SJCRH30 (cell line): Measurements from ENCODE around the gene PCDHA4. TPM values are rescaled to one million over a fixed set of nuclear protein-coding genes. Genes with fewer than 3 reads are reported as not detected.
A peak's percentile ranks its signal among the peaks of the same experiment; 100 is the strongest.
"Not testable (repeated sequence)": the region's sequence is repeated elsewhere in the genome, so short reads cannot be mapped to it uniquely, and the experiment has no call there.

Experiments used
- DNase-seq, 2 experiments: peaks; one replicate each; pipeline ENCODE4 v3.0.0-alpha.2; 2015 to 2020
- H3K27ac ChIP-seq: fragments of 250-450 bp; sonication (Bioruptor Pico); 2 replicates; pipeline ENCODE4 v1.5.1; 2020; ENCODE audit warnings: mild to moderate bottlenecking, moderate library complexity
- H3K27me3 ChIP-seq: fragments of 250-450 bp; sonication (Bioruptor Pico); 2 replicates; pipeline ENCODE4 v1.5.1; 2020; ENCODE audit warnings: mild to moderate bottlenecking, moderate library complexity
- H3K36me3 ChIP-seq: fragments of 250-450 bp; sonication (Bioruptor Pico); 2 replicates; pipeline ENCODE4 v1.5.1; 2020; ENCODE audit warnings: mild to moderate bottlenecking, moderate library complexity
- H3K4me1 ChIP-seq: fragments of 250-450 bp; sonication (Bioruptor Pico); 2 replicates; pipeline ENCODE4 v1.5.1; 2020; ENCODE audit warnings: mild to moderate bottlenecking, moderate library complexity
- H3K4me3 ChIP-seq: fragments of 250-450 bp; sonication (Bioruptor Pico); 2 replicates; pipeline ENCODE4 v1.5.1; 2020; ENCODE audit warnings: mild to moderate bottlenecking, moderate library complexity
- H3K9me3 ChIP-seq: fragments of 250-450 bp; sonication (Bioruptor Pico); replicated peaks from 2 replicates; pipeline ENCODE4 v1.5.1; 2020; ENCODE audit warnings: mild to moderate bottlenecking, moderate library complexity
- total RNA-seq: library from RNA; depleted of rRNA; stranded (reverse); fragments of >200 nt; shearing (Covaris generic); gene quantifications from 2 replicates; pipeline ENCODE4 v1.2.3, GENCODE V29; 2014; rRNA removed

The PCDHA4 gene
- total RNA-seq = not detected in 2 replicates

DNA sequence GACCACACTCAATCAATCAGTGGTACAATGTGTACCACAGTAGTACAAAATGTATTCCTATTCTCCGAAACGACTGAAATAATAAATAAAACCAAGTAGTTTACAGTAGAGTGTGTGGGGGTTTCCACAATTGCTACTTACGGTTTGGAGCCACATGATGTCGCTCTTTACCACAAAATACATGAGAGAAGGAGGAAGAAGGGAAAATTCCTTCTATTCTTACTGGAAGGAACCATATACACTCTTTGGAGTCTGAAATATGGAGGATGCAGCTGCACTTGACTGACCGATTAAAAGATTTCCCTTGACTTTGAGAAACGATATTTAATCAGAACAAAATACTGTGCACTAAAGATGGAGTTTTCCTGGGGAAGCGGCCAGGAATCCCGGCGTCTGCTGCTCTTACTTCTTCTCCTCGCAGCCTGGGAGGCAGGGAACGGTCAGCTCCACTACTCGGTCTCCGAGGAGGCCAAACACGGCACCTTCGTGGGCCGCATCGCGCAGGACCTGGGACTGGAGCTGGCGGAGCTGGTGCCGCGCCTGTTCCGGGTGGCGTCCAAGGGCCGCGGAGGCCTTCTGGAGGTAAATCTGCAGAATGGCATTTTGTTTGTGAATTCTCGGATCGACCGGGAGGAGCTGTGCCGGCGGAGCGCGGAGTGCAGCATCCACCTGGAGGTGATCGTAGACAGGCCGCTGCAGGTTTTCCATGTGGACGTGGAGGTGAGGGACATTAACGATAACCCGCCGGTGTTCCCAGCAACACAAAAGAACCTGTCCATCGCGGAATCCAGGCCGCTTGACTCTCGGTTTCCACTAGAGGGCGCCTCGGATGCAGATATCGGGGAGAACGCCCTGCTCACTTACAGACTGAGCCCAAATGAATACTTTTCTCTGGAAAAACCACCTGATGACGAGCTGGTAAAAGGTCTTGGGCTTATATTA, at the start of gene PCDHA4:
TSS of gene PCDHA4 (plus strand) at position 235 of the 942 bp plus-strand sequence.
- Histone ChIP-seq H3K36me3 (no peaks in the 10 kb centered on the region), H3K4me3 (no peak within 1 kb of the TSS), H3K9me3 (no peaks in the 10 kb centered on the region), H3K4me1 (no peaks in the 10 kb centered on the region), H3K27me3 (no peaks in the 10 kb centered on the region), H3K27ac (no peak within 1 kb of the TSS)
- DNase-seq = peak in 1 of 2 experiments; percentile 5

- DNase-seq = peak in 1 of 2 experiments; percentile 2
- no peak overlapping the region for H3K4me3 ChIP-seq
- H3K36me3 ChIP-seq = no peaks in the 10 kb centered on the region
- H3K27ac ChIP-seq = no peak overlapping the region
- H3K27me3 ChIP-seq = no peaks in the 10 kb centered on the region
- H3K9me3 ChIP-seq = peaks cover 42% of the 10 kb centered on the region
- no peaks in the 10 kb centered on the region for H3K4me1 ChIP-seq
Measured at GRCh38 chr5:140764177-140764973, 42.5 kb upstream of the PCDHA4 start.

DNA sequence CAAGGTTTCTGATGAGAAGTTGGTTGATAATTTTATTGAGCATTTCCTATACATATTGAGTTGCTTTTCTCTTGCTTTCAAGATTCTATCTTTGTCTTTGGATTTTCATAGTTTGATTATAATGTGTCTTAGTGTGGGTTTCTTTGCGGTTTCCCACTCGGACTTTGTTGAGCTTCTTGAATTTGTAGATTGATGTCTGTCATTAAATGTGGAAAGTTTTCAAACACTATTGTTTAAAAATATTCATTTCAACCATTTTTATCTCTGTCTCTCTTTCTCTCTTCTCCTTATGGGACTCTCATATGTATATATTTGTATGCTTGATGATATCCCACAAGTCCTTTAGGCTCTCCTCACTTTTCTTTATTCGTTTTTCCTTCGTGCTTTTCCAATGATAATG, 39.4 kb upstream of the PCDHA4 start:
- H3K9me3 ChIP-seq = peaks cover 41% of the 10 kb centered on the region
- H3K36me3 ChIP-seq = no peaks in the 10 kb centered on the region
- DNase-seq = no peak
- no peak overlapping the region for H3K27ac ChIP-seq
- H3K27me3 ChIP-seq = no peaks in the 10 kb centered on the region
- no peak overlapping the region for H3K4me3 ChIP-seq
- no peaks in the 10 kb centered on the region for H3K4me1 ChIP-seq

GRCh38 chr5:140780512-140780911, 26.4 kb upstream of the PCDHA4 start:
- Histone ChIP-seq H3K4me1 (no peaks in the 10 kb centered on the region), H3K27ac (no peak overlapping the region), H3K4me3 (no peak overlapping the region), H3K36me3 (no peaks in the 10 kb centered on the region), H3K27me3 (no peaks in the 10 kb centered on the region), H3K9me3 (no peaks in the 10 kb centered on the region)
- no peak for DNase-seq

DNA sequence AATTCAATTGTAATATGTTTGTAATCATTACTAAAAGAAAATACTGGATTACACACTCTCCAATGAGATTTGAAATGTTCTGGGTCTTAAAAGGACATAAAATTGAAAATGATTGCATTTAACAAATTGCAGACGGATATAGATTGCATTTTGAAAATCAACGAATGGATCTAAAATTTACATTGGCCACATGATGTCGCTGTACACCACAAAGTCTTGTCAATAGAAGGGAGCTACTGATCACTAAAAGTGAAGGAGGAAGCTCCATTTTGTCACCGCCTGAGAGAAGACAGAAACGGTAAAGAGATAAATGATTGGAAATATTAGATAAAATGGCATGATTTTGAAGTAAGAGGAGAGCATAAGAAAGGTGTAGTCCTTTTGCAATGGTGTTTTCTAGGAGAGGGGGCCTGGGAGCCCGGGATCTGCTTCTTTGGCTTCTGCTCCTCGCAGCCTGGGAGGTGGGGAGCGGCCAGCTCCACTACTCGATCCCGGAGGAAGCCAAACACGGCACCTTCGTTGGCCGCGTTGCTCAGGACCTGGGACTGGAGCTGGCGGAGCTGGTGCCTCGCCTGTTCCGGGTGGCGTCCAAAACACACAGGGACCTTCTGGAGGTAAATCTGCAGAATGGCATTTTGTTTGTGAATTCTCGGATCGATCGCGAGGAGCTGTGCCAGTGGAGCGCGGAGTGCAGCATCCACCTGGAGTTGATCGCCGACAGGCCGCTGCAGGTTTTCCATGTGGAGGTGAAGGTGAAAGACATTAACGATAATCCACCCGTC, 20.8 kb upstream of the PCDHA4 start, which contains the start of gene PCDHA1:
TSS of gene PCDHA1 (plus strand) at position 236 of the 782 bp plus-strand sequence.
- Histone ChIP-seq H3K4me1 (no peaks in the 10 kb centered on the region), H3K4me3 (no peak within 1 kb of the TSS), H3K27me3 (no peaks in the 10 kb centered on the region), H3K27ac (no peak within 1 kb of the TSS), H3K9me3 (no peaks in the 10 kb centered on the region), H3K36me3 (no peaks in the 10 kb centered on the region)
- no peak for DNase-seq

DNA sequence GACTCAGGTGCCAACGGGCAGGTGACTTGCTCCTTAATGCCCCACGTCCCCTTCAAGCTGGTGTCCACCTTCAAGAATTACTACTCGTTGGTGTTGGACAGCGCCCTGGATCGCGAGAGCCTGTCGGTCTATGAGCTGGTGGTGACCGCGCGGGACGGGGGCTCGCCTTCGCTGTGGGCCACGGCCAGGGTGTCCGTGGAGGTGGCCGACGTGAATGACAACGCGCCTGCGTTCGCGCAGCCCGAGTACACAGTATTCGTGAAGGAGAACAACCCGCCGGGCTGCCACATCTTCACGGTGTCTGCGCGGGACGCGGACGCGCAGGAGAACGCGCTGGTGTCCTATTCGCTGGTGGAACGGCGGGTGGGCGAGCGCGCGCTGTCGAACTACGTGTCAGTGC, 19.4 kb upstream of the PCDHA4 start:
- H3K27me3 ChIP-seq, H3K9me3 ChIP-seq, H3K4me3 ChIP-seq, H3K27ac ChIP-seq, H3K36me3 ChIP-seq, H3K4me1 ChIP-seq, DNase-seq: not testable (repeated sequence)

GRCh38 chr5:140787849-140788504, 18.9 kb upstream of the PCDHA4 start:
- not testable (repeated sequence) for H3K27ac ChIP-seq, DNase-seq, H3K4me3 ChIP-seq, H3K27me3 ChIP-seq, H3K36me3 ChIP-seq, H3K4me1 ChIP-seq, H3K9me3 ChIP-seq

GRCh38 chr5:140791089-140791488, 15.8 kb upstream of the PCDHA4 start:
- no peak for DNase-seq
- Histone ChIP-seq H3K4me1 (no peaks in the 10 kb centered on the region), H3K27ac (no peak overlapping the region), H3K27me3 (no peaks in the 10 kb centered on the region; the same call in 1 of the 2 replicates), H3K36me3 (no peaks in the 10 kb centered on the region), H3K9me3 (no peaks in the 10 kb centered on the region; the same call in none of the 2 replicates), H3K4me3 (no peak overlapping the region)

- H3K4me3 ChIP-seq = no peak within 1 kb of the TSS
- no peaks in the 10 kb centered on the region; the same call in 1 of the 2 replicates for H3K27me3 ChIP-seq
- H3K27ac ChIP-seq = no peak within 1 kb of the TSS
- no peaks in the 10 kb centered on the region; the same call in none of the 2 replicates for H3K9me3 ChIP-seq
- no peak for DNase-seq
- no peaks in the 10 kb centered on the region for H3K36me3 ChIP-seq
- no peaks in the 10 kb centered on the region for H3K4me1 ChIP-seq
Measured at GRCh38 chr5:140794595-140795258, 12.1 kb upstream of the PCDHA4 start, which contains the start of gene PCDHA2. Gene PCDHA2 (plus strand): TSS chr5:140794852.

DNA sequence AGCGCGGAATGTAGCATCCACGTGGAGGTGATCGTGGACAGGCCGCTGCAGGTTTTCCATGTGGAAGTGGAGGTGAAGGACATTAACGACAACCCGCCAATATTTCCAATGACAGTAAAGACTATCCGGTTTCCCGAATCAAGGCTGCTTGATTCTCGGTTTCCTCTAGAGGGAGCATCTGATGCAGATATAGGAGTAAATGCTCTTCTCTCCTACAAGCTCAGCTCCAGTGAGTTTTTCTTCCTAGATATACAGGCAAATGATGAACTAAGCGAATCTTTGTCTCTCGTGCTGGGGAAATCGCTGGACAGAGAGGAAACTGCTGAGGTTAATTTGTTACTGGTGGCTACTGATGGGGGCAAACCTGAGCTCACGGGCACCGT, 11.6 kb upstream of the PCDHA4 start:
- Histone ChIP-seq H3K27ac (no peak overlapping the region), H3K36me3 (no peaks in the 10 kb centered on the region), H3K9me3 (no peaks in the 10 kb centered on the region; the same call in none of the 2 replicates), H3K4me3 (no peak overlapping the region), H3K4me1 (no peaks in the 10 kb centered on the region), H3K27me3 (no peaks in the 10 kb centered on the region; the same call in 1 of the 2 replicates)
- no peak for DNase-seq

DNA sequence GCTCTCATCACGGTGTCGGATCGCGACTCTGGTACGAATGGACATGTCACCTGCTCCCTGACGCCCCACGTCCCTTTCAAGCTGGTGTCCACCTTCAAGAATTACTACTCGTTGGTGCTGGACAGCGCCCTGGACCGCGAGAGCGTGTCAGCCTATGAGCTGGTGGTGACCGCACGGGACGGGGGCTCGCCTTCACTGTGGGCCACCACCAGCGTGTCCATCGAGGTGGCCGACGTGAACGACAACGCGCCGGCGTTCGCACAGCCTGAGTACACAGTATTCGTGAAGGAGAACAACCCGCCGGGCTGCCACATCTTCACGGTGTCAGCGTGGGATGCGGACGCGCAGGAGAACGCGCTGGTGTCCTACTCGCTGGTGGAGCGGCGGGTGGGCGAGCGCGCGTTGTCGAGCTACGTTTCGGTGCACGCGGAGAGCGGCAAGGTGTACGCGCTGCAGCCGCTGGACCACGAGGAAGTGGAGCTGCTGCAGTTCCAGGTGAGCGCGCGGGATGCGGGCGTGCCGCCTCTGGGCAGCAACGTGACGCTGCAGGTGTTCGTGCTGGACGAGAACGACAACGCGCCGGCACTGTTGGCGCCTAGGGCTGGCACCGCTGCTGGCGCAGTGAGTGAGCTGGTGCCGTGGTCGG, 10.7 kb upstream of the PCDHA4 start:
- H3K9me3 ChIP-seq, H3K4me1 ChIP-seq, H3K27ac ChIP-seq, DNase-seq, H3K36me3 ChIP-seq, H3K27me3 ChIP-seq, H3K4me3 ChIP-seq: not testable (repeated sequence)

GRCh38 chr5:140796718-140797095, 10.2 kb upstream of the PCDHA4 start:
- H3K9me3 ChIP-seq = peaks cover 2% of the 10 kb centered on the region
- H3K4me3 ChIP-seq = no peak overlapping the region
- no peaks in the 10 kb centered on the region; the same call in 1 of the 2 replicates for H3K27me3 ChIP-seq
- no peak overlapping the region for H3K27ac ChIP-seq
- DNase-seq = no peak
- no peaks in the 10 kb centered on the region for H3K36me3 ChIP-seq
- H3K4me1 ChIP-seq = no peaks in the 10 kb centered on the region

DNA sequence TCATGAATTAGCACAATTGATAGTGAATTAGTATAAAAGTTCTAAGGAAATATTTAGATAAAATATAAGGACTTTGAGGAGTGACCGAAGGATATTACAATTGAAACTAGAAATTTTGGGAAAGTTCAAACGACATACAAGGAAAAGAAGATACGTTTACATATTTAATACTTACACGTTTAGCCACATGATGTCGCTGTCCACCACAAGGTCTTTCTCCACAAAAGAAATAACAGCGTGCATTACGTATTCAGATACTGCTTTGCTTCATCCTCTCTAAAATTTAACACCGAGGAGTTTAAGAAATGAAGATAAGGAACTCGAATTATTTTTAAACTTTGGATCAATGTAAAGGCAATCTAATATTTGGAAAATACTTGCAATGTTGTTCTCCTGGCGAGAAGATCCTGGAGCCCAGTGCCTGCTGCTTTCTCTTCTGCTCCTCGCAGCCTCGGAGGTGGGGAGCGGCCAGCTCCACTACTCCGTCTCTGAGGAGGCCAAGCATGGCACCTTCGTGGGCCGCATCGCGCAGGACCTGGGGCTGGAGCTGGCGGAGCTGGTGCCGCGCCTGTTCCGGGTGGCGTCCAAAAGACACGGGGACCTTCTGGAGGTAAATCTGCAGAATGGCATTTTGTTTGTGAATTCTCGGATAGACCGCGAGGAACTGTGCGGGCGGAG, 5.9 kb upstream of the PCDHA4 start, which contains the start of gene PCDHA3:
TSS of gene PCDHA3 (plus strand) at position 242 of the 678 bp plus-strand sequence.
- no peak within 1 kb of the TSS for H3K4me3 ChIP-seq

More for the DNA sequence above, 5.9 kb upstream of the PCDHA4 start, which contains the start of gene PCDHA3:
- no peaks in the 10 kb centered on the region for H3K36me3 ChIP-seq
- H3K27me3 ChIP-seq = no peaks in the 10 kb centered on the region
- peaks cover 2% of the 10 kb centered on the region; the same call in 1 of the 2 replicates for H3K9me3 ChIP-seq
- no peak within 1 kb of the TSS for H3K27ac ChIP-seq
- DNase-seq = no peak
- H3K4me1 ChIP-seq = no peaks in the 10 kb centered on the region
